Activated naive CD4-positive, alpha-beta T cell treated with anti-CD3 and anti-CD28 coated beads, Interleukin-2, amount 50 U/mL, for 16 hours (primary cell): ENCODE measurements around the gene NTN1.

Source experiments
- DNase-seq: peaks from one replicate; pipeline ENCODE4 v3.0.0-alpha.2; 2020

The NTN1 gene

DNA sequence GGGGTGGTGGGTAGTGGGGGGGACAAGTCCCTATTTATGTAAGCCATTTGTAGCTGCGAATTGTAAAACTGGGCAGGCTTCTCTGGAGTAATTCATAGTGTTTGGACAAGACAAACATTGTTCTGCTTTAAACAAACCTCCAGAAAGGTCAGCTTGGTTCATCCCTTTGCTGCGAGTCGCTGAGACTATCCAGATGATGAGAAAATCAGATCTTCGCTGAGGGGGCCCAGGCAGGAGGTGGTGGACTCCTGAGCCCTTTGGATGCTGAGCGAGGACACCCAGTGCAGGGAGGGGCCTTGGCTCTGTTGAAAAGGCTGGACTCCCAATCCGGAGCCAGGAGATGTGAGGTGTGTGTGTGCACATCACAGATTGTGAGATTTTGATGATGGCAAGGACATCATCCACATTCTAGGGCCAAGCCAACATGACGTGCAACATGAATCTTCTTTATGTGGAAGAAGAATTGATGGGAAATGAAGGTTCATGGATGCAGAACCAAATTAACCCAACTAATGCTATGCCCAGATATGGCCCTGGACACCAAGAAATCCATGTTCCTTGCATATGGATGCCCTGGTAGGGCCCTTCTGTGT is 15.0 kb upstream of the NTN1 start:
- DNase-seq, result no peak

DNA sequence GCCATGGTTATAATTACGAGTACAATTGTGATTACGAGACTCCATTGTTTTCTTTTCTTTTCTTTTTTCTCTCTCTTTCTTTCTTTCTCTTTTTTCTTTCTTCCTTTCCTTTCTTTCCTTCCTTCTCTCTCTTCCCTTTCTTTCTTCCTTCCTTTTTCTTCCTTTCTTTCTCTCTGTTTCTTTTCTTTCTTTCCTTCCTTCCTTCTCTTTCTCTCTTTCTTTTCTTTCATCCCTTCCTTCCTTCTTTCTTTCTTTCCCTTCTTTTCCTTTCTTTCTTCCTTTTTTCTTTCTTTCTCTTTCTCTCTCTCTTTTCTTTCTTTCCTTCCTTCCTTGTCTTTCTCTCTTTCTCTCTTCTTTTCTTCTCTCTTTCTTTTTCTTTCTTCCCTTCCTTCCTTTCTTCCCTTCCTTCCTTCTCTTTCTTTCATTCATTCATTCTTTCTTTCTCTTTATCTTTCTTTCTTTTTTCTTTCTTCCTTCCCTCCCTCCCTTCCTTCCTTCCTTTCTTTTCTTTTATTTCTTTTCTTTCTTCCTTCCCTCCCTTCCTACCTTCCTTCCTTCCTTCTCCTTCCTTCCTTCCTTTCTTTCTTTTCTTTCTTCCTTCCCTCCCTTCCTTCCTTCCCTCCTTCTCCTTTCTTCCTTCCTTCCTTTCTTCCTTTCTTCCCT is 14.1 kb upstream of the NTN1 start:
- no peak for DNase-seq

DNA sequence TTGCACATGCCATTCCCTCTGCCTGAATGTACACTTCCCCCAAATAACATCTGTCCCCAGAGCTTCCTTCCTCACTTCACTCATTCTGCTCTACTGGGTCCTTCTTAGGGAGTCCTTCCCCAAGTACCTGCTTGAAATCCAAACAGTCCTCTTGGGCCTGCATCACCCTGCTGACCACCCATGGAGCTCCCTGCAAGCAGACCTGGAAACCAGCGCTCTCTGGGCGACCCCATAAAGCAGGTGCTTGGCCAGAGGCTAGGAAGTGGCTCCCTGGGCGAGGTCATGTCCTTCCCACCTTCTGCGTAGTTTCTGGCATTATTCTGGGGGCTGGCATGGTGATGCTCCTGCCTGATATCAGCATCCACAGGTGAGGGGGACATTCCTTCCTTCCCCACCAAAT is 12.2 kb upstream of the NTN1 start:
- DNase-seq, result no peak

DNA sequence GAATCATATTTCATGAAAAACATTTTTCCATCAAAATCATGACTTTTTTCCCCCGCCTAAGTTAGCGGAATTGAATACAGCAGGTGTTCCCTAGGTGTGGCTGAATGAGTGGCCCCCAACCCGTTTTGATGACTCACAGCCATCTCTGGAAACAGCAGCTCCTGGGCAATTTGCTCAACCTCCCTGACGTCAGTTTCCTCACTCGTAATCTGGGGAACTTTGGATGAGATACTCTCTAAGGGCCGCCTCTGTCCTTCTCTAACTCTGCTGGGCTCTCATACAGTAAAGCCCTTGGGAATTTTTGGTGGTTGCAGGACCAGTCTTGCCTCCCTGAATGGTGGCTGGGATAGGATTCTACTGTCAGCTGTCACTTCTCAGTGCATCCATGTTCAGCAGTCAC is 11.6 kb upstream of the NTN1 start:
- DNase-seq, result no peak

DNA sequence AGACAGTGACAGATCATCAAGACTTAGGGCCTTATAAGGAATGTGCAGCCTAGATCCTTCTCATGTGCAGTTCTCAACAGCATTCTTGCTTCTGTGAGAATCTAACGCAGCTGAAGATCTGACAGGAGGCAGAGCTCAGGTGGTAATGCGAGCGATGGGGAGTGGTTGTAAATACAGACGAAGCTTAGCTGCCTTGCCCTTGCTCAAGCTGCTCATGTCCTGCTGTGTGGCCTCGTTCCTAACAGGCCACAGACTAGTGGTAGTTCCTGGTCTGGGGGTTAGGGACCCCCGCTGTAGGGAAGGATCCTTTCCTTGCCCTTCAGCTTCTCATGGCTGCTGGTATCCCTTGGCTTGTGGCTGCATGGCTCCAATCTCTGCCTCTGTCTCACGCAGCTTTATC is 10.3 kb upstream of the NTN1 start:
- DNase-seq, result no peak

DNA sequence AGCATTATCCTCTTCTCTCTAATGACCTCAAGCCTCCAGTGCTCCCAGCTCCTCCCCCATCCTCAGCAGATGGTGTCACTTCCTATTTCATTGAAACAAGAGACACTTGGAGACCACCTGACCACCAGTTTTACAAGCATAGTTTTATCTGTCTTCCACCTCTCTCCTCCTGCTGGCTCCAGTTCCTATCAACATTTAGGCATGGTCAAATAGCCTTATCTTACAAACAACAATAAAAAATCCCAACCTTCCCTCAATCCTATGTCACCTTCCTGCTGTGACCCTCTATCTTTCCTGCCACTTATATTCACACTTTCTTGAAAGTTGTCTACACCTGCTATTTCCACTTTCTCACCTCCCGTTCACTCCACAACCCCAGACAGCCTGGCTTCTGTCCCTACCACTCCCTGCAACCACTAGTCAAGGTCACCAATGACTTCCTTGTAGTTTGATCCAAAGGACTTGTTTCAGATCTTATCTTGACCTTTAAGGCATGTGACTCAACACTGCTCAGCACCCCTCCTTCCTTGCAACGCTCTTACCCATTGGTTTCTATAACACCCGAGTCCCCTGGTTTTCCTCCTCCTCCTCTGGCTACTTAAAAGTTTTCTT is 4.3 kb upstream of the NTN1 start:
- no peak for DNase-seq

DNA sequence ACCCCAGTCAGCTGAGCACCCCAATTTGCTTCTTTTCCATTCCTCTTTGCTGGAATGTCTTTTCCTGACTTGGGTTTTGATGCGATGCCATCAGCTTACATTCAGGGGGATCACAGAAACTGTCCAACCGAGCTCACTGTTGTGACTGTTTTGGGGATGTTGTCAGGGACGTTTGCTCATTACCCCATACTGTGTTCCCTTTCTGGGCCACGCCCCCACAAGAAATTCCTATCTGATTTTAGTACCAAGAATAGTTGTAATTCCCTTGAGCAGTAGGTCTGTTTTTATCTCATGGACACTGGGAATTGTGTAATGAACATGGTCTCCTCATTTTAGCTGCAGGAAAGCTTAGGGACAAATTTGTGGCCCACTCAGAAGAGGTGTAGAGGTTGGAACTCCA is 2.6 kb upstream of the NTN1 start:
- no peak for DNase-seq

DNA sequence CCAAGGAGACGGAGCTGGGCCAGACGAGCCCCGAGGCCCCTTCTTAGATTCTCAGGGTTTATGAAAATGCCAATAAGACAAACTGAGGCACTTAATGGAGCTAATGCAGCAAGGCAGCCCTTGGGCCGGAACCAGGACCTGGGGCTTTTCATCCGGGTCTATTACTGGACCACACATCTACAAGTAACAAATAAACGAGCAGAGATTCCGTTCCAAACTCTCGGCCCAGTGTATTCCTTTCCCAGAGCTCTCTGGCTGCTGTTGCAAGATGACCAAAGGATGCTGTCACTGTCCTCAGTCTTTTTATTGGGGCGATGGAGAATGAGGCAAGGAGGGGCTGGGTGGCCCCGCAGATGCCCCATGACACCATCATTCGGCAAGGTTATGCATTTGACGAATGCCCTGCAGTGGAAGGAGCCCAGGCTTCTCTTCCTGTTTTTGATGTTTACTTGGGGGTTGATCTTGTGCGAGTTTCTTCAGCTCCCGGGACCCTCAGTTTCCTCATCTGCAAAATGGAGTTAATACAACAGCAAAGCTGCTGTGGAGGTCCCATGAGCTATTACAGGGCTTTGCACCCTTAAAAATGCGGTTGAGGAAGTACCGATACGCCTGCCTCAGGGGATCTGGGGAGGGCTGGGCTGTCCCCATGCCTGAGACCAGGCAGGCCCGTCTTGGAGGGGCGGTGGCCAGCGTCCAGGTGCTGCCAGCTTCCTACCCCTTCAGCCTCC is 1.1 kb upstream of the NTN1 start:
- no peak for DNase-seq

DNA sequence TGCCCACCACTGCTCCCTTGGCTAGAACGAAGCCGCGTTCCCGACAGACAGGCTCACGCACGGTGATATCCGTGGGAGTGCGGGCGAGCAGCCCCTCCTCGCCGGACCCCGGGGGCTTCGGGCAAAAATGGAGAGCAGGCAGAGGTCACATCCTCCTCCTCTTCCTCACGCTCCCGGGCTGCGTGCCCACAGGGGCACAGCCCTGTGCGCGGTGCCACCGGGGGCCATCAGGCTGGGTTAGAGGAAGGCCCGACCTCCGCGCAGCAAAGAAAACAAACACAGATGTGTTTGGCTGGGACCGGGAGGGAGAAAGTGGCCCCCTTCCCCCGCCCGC is 519 bp upstream of the NTN1 start:
- DNase-seq, result peak; percentile 14

DNA sequence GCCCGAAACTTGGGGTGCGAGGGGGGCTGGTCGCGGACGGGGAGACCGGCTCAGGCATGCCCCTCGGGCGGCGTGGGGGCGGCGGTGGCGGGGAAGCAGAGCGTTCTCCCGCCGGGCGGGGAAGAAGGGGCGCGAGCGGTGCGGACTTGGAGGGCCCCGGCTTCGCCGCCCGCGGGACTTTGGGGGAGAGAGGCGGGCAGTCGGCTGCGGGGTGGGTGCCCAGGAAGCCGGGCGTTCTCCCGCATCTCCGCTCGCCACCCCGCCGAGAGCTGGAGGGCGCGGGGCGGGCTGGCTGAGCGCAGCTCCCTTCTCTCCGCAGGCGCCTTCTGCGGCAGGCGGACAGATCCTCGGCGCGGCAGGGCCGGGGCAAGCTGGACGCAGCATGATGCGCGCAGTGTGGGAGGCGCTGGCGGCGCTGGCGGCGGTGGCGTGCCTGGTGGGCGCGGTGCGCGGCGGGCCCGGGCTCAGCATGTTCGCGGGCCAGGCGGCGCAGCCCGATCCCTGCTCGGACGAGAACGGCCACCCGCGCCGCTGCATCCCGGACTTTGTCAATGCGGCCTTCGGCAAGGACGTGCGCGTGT is 772 bp downstream of the NTN1 start:
- DNase-seq, result peak; percentile 22

DNA sequence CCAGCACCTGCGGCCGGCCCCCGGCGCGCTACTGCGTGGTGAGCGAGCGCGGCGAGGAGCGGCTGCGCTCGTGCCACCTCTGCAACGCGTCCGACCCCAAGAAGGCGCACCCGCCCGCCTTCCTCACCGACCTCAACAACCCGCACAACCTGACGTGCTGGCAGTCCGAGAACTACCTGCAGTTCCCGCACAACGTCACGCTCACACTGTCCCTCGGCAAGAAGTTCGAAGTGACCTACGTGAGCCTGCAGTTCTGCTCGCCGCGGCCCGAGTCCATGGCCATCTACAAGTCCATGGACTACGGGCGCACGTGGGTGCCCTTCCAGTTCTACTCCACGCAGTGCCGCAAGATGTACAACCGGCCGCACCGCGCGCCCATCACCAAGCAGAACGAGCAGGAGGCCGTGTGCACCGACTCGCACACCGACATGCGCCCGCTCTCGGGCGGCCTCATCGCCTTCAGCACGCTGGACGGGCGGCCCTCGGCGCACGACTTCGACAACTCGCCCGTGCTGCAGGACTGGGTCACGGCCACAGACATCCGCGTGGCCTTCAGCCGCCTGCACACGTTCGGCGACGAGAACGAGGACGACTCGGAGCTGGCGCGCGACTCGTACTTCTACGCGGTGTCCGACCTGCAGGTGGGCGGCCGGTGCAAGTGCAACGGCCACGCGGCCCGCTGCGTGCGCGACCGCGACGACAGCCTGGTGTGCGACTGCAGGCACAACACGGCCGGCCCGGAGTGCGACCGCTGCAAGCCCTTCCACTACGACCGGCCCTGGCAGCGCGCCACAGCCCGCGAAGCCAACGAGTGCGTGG is 1.5 kb downstream of the NTN1 start:
- DNase-seq, result peak; percentile 25

DNA sequence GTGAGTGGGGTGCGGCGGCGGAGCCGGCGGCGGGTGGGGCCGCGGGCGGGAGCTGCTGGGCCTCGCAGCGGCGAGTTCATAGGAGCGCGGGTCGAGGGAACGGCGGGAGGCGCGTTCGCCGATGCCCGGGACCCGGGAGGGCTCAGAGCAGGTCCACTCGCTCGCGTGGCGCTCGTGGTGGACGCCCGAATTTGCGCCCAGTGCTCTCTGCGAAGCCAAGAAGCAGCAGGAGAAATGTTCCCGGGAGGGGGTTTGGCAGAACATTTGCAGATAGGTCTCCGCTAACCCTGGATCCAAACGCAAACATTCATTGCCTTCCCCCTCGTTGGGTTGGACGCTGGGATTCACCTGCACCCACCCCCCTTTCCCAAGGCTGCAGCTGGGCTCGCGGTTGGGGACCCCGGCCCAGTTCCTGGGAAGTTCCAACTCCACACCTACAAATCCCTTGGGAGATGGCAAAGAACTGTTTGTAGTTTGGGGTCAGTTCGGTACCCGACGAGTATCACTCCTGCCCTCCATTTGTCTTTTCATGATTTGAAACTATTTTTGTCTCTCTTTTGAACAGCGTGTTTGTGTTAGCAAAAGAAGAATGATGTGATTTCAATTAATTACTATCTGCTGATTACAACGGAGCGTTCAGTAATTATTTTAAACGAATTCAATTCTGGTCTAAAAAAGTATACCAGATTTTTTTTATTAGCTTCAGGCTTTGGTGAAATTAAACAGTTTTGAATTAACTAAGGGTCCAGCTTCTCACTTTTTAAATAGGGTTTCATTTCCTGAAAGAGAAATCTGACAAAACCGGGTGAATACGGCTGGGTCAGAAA is 2.3 kb downstream of the NTN1 start:
- no peak for DNase-seq

DNA sequence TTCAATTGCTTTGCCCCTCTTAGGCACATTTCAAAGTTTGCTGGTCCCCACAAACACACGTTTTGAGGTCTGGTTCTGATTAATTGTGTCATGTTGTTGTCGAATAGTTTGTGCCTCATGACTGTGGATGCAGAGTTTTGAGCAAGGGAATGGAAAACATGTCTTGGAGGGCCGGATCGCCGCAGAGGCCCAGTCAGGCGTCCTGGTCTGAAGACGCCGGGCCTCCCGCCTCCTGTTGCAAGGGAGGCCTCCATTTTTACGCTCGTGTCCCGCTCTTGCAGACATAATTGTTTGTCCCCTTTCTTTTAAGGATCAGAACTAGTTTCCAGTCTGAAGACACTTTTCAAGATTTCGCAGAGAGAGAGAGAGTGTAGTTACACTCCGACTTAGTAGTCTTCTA is 3.2 kb downstream of the NTN1 start:
- DNase-seq, result no peak

DNA sequence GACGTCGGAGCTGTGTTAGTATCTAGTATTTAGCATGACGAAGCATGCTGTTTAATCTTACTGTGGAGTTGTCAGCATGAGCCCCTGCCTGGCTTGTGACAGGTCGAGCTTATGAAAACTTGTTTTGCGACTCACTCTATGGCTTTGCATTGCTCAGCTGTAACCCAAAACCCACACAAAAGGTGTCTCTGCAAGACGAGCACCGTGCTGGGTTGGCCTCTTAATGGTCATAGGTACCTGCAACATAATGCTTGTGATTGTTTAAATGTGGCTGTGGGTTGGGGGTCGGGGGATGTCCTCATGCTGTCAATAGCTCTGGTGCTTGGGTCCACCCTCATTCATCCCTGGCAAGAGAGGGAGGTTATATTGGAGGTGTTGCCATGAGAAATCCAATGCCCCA is 5.4 kb downstream of the NTN1 start:
- DNase-seq, result no peak

DNA sequence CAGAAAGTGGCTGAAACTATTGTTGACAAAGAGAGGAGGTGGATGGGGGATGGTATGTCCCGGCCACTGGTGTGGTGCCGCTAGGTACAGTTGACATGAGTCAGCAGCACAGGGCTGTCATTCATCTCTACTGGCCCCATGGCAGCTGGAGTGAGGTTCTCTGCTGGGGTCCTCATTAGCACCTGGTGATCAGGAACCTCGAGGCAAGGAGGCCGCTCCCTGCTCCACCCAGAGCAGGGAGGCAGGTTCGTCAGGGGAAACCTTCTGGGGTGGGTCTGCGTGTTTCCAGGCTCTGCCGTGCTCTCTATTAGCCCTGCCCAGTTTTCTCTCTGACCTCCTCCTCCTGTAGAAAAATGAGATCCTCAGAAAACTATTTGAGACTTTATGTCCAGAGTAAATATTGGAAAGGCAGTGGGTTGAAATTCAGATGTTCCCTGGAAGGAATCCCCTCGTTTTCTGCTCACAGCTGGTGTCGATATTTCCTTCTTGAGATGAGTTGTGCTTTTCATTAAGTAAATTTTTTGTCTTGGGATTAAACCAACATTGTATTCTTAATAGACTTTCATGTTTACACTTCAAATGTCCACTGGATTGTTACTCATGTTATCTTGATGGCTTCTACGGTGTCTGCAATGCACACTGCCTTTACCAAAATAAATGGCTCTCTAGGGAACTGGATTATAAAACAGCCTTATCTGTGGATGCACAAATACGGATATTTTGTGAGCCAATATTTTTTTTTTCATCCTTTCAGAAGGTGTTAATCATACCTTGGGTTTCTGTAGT is 7.1 kb downstream of the NTN1 start:
- DNase-seq, result no peak

DNA sequence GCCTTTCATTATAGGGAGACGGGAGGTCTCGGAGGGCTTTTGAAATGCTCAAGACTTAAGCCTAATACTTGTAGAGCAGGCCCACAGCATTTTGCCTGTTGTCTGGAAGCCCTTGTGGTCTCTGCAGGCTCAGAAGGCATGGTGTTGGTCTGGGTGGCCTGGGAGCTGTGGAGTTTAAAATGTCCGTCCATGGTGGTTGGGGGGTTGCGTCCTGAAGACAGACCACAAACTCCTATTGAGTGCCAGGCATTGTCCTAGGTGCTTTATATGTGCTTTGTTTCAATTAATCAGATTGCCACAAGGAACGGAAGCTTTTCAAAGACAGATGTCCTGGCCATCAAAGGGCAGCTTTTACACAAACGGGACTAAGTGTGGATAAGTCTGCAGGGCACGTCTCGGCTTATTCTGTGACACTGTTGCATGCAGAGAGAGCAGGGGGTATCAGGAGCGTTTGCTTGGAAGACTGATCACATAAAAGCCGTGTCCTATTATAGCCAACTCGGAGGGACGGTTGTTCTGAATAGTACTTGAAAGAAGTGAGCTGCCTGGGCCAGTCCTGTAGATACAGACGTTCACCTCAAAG is 7.8 kb downstream of the NTN1 start:
- no peak for DNase-seq

DNA sequence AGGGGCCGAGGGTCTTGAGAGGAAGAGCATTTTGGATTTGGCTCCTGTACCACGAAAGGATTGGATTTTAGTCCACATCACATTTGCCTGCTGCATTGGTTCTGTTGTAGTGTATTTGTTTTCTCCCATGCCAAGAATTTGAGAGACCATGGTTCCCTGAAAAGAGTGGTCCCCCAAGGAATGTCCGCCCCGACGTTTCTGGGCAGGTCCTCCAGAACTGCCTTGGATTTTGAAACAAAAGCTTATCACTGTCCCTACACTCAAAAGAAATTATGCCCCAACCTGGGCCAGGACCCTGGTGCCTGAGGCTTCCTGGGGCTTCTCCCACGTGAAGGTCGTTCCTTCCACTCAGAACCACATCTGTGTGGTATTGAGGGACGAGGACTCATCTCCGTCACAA is 10.8 kb downstream of the NTN1 start:
- DNase-seq, result no peak

DNA sequence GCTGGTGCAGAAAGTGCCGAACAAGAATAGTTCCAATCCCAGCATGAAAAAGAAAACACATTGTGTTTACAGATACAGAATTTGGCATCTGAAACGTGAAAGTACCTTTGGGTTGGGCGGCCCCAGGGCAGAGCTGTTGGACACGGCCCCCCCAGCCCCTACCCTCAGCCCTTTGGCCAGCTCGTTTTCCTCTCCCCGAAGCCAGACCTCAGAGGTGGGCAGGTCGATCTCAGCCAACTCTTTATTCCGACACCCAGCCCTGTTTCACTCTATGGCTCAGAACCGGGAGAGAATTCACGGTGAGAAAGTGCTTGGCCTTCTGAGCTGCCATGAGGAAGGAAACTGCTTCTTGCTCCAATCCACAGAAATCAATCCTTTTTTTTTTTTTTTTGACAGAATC is 11.3 kb downstream of the NTN1 start:
- no peak for DNase-seq

DNA sequence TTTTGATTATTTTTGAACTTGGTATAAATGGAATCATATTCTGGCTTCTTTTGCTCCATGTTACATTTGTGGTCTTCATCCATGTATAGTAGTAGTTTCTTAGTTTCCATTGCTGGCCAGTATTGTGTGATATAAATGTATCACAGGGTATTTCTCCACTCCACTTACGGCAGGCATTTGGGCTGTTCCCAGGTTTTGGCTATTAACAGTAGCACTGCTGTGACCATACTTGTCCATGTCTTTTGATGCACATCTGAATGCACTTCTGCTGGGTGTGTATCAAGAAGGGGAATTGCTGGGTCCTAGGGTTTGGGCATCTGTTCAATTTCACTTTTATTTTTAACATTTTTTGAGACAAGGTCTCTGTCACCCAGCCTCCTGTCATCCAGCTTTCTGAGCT is 13.9 kb downstream of the NTN1 start:
- DNase-seq, result no peak

DNA sequence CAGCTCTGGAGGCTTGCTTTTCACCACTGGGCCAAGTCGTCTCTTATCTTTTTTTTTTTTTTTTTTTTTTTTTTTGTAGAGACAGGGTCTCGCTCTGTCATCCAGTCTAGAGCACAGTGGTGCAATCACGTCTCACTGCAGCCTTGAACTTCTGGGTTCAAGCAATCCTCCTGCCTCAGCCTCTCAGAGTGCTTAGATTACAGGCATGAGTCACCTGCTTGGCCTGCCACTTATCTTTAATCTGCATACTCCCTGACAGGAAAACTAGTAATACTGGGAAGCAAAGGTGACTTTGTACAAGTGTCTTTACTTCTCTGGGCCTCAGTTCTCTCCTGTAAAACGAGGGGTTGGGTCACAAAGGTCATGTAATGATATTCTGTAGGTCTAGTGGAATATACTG is 15.0 kb downstream of the NTN1 start:
- DNase-seq, result no peak

DNA sequence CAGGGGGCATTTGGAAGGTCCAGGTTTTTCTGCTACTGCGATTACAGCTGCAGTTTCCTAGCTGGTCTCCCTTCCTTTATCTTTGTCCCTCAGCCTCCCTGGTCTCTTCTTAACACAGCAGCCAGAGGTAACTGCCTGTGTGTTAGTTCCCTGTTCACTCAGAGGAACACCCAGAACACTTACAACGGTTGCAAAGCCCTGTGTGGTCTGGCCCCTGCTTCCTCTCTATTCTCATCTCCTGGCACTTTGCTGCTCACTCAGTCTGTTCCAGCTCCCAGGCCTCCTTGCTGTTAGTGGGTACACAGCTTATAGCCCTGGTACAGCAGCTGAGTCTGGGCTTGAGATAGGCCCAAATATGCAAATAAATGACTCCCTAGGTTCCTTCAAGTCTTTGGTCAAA is 16.4 kb downstream of the NTN1 start:
- DNase-seq, result no peak
